Suppressor macrophage treated with lipopolysaccharide for 1 hour (primary cell): ENCODE measurements around the gene ACBD3.
A peak's percentile ranks its signal among the peaks of the same experiment; 100 is the strongest.
"Not testable (repeated sequence)": the region's sequence is repeated elsewhere in the genome, so short reads cannot be mapped to it uniquely, and the experiment has no call there.

Experiments used
- DNase-seq, 3 donors: peaks; one replicate each; pipeline ENCODE4 v3.0.0-alpha.2; 2020 to 2022

The ACBD3 gene

DNA sequence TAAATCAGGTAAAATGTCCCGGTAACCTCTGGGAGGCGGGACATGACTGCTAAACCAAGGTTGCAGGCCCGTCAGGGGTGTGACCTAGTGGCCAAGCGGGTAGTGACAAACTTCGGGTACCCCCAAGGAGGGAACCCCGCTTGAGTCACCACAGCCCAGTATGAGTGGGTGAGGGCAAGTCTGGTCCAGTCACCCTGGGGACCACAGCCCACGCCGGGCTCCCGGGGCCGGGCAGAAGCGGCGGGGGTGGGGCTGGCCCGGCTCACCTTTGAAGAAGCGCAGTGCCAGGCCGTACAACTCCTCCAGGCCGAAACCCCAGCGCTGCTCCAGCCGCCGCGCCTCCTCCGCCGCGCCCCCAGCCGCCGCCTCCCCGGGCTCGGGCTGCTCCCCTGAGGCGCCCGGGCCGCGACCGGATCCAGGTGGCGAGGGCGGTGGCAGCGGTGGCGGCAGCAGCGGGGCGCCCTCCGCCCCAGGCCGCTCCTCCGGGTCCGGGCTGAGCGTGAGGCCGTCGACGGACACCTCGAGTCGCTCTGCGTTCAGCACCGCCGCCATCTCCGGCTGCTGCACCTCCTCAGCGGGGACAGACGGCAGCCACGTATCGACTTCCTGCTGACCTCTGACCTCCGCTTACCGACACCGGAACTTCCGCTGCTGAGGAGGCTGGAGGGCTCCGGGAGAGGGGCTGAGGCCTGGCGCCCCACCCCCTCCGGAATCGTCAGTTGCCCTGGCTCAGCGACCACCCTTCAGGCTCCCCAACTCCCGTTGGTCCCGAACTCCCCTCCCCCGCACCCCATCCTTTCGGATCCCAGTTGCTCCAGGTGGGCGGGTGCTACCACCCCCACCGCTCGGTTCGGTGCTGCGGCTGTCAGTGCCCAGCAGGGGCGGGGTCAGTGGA is at the start of gene ACBD3:
TSS of gene ACBD3 (minus strand) at position 618 of the 895 bp plus-strand sequence. CDS start at position 552, 66 bp downstream.
- DNase-seq = peak; percentile 97 to 98 (median 98)

DNA sequence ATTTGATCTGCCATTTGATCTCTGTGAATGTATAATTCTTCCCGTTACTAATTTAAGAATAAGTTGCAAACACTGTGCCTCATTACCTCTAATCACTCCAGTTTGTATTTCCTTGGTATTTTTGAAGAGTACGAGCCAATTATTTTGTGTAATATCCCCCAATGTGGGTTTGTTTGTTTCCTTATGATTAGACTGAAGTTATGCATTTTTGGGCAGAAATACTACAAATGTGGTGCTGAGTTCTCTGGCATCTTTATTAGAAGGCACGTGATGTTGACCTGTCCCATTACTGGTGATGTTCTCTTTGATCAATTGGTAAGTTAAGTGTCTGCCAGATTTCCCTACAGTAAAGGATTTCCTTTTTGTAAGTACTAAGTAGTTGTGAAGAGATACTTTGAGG is 47.3 kb upstream of the ACBD3 start:
- no peak for DNase-seq

DNA sequence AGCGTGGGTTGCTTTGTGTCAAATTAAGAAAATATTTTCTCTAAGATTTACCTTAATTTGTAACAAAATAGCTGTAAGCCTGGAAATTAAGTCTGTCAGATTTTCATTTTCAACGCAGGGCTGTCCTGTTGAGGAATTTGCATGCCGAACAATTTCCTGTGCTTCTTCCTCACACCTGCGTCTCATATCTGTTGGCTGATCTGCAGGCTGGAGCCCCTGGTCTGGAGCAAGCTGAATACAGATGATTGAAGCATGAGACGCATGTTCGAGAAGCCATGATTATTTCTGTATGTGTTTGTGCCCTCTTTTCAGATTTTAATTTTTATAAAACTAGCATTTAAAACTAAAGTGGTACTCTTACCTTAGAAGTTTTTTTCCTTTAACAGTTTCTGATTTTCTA is 46.8 kb upstream of the ACBD3 start:
- DNase-seq = no peak

DNA sequence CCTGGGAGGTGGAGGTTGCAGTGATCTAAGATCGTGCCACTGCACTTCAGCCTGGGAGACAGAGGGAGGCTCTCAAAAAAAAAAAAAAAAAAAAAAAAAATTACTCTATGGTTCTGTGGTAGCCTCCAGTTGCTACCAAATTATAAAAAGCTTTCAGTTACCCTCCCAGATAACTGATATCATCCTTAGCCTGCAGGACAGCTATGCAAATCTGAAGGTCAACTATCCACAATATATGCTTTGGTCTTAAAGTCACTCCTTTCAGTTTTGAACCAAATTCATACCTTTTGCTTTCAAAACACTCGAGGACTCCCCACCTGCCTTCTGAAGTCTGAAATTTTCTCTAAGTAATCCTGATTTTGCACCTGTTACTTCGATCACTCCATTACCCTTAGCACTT is 40.1 kb upstream of the ACBD3 start:
- DNase-seq = no peak

DNA sequence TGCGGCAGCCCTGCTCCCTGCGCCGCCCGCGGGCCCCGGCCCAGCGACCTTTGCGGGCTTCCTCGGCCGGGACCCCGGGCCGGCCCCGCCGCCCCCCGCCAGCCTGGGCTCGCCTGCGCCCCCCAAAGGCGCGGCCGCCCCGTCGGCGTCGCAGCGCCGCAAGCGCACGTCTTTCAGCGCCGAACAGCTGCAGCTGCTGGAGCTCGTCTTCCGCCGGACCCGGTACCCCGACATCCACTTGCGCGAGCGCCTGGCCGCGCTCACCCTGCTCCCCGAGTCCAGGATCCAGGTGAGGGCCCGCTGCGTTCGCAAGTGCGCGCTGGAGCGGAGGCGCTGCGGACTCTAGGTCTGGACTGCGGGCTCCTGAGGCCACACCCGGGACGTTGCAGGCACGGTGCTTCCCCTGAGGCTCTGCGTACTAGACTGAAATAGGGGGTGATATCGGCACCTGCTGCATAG is 37.3 kb upstream of the ACBD3 start:
- peak in 1 of 3 donors; percentile 31 for DNase-seq

DNA sequence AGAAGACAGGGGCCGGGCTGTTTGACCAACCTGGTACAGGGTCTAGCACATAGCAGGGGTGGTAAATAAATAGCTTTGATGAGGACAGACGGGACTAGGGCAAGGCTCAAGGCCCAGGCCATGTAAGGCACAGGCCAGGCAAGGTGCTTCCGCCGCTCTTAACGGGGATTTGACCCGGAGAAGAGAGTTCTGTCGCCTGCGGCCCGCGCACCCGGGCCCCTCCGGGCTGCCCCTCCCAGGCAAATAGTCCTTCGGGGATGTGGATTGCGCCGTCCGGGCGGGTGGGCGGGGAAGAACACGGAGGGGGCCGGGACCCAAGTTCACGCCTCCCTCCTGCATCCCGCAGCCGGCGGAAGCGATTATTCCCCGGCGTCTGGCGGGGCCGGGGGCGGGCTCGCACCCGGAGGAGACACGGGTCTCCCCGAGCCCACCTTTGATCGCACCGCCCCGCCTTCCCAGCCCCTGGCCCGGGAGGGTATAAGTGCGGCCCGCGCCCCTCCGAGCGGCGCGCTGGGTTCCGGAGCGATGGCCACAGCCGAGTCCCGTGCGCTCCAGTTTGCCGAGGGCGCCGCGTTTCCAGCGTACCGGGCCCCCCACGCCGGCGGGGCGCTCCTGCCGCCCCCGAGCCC is 36.7 kb upstream of the ACBD3 start, which contains the start of gene MIXL1:
TSS of gene MIXL1 (plus strand) at position 508 of the 629 bp plus-strand sequence. CDS start at position 526, 18 bp downstream.
- DNase-seq = peak in 1 of 3 donors; percentile 15

DNA sequence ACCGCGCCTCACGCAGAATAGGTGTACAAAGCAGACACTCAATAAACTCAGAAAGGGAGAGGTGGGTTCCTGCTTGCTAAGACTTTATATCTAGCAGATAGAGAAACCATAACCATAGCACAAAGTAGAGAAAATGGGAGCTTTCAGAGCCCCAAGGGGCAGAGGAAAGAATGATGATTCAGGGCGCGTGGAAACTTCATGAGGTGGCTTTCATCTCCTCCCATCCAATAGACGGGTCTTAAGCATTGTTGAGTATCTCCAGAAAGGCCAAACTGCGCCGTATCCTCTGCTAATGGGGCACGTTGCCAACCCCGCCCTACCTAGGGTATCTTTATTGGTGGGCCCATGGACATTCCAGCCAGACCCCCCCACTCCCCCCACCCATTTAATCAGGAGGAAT is 36.1 kb upstream of the ACBD3 start:
- DNase-seq = no peak

DNA sequence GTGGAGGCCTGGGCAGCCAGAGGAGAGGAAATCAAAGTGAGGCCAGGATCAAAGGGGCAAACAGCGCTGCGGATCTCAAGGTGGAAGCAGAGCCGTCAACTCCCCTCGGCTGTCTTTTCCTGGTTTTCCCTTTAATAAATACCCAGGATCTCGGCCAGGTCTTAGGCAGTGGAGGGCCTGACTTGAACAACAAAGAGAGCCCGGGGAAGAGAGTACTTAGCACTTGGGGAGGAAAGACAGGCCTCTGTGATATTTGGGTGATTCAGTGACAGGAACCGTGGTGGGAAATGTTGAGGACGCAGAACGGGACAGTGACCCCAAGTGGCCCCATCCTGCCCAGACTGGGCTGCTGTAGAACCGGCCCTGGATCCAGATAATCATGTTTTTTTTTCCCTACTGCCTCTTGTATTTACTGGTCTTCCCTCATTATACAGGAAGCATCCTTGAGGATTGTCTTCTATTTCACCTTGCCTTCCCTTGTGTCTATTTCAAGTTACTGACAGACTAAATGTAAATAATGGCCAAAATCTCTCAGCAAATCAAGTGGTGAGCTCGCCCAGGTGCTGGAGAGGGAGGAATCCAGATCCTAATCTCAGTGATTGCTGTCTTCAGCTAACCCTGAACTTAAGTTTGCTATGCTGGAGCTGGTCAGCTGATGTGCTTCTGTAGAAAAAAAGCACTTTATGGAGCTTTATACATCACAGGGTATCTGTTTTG is 34.1 kb upstream of the ACBD3 start:
- DNase-seq = no peak

DNA sequence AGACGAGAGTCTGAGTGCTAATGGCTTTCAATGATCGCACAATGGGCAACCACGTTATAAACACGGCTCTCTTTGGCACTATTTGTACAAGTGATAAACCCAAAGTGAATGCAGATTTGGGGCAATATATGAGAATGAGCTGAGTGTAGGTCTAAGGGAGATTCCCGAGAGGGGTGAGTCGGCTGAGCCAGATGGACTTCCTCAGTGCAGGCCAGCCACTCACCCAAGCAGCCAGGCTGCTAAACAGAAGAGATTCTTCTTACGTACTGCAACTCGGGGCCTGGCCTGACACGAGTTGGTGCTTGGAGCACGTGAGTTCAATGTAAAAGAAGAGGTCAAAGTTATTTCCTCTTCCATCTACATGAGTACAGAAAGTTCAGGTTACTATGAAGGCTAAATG is 30.7 kb upstream of the ACBD3 start:
- DNase-seq = peak; percentile 33 to 53 (median 38)

DNA sequence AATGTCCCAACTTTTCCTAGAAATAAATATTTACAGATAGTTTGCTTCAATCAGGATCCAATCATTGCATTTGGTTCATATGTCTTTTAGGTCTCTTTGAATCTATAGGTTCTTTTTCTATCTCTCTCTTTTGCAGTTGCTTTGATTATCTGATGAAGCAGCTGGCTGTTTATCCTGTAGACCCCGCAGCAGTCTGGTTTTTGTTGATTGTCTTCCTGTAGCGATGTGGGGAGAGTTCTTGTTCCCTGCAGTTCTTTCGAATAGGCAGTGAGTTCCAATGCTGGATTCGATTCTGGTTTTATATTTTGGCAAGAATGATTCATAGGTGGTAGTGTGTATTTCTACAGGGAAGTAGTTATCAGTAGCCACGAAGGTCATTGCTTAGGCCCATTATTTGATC is 29.5 kb upstream of the ACBD3 start:
- DNase-seq = no peak

DNA sequence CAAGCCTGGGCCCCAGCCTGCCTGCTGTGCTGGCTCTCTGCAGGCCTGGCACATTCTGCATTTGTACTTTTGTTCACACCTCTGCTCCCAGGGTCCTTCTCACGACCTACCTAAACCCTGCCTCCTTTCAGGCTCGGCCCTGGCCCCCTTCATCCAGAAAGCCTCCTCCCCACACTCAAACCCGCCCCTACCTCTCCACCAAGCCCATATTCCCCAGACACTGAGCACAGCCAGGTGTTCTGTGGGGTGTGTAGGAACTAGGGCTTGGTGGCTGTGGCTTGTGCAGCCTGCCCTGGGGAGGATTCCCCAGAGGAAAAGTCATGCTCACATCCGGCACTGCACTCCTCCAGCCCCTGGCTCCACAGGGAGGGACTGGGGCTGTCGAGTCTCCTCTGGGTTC is 28.7 kb upstream of the ACBD3 start:
- DNase-seq = no peak

DNA sequence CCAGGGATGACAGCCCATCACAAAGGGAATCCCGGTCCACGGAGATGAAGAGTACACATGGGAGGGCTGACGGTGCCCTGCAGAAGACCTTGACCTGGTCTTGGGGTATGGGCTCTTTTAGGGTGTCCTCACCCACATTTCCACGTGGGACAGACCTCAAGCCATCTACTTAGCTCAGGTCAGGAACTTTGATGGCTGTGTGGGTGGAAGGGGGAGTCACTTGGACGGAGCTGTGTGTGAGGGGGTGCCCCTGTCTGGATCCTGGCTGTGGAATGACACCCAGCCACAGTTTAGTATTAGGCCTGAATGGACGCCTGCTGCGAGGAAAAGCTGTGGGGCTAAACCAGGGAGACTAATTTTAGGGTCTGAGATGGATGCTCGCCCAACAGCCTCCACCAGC is 26.0 kb upstream of the ACBD3 start:
- no peak for DNase-seq

DNA sequence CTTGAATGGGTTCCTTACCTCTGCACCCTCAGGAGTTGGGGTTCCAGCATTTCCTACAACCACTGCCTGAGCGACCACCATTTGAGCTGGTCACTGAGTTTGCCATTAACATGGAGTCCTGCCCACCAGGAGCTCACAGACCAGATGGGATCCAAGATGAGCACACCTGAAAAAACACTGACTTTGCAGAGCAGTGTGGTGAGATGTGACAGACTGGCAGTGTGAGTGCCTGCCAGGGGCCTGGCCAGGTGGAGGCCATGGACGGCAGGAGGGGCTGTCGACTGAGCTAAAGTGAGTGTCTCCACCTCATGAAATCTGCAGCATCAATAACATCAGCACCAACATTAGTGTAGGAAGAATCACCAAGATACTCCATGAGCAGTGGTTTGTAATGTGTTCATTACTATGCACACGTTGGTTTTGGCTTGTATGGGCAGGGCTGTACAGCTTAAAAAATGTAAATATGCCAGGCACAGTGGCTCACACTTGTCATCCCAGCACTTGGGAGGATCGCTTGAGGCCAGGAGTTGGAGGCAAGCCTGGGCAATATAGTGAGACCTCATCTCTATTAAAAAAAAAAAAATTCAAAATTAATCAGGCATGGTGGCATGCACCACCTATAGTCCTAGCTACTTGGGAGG is 24.8 kb upstream of the ACBD3 start:
- no peak for DNase-seq

DNA sequence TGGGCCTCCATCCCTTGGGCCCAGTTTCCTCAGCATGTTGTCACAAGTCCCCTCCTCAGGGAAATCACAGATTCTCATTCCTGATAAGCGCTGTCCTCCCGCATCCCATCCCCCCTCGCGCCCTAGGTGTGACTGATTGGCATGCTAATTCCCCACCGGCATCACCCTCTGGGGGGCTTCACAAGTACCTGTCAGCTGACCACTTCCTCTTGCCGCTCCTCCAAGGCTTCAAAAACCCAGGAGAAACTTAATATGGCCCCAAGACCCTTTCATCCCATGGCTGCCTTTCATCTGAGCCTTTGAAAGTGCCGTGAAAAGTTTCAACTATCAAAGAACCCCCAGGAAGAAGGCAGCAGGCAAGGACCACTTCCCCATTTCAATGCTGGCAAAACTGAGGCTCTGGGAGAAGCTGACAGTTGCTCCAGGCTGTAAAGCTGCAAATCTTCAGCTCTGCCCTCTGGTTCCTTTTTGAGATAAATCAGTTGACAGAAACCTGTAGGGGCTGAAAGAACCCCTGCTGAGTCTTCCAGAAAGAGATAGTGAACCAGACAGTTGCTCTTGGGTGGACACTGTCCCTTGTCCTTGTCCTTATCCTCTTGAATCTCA is 24.1 kb upstream of the ACBD3 start:
- no peak for DNase-seq

DNA sequence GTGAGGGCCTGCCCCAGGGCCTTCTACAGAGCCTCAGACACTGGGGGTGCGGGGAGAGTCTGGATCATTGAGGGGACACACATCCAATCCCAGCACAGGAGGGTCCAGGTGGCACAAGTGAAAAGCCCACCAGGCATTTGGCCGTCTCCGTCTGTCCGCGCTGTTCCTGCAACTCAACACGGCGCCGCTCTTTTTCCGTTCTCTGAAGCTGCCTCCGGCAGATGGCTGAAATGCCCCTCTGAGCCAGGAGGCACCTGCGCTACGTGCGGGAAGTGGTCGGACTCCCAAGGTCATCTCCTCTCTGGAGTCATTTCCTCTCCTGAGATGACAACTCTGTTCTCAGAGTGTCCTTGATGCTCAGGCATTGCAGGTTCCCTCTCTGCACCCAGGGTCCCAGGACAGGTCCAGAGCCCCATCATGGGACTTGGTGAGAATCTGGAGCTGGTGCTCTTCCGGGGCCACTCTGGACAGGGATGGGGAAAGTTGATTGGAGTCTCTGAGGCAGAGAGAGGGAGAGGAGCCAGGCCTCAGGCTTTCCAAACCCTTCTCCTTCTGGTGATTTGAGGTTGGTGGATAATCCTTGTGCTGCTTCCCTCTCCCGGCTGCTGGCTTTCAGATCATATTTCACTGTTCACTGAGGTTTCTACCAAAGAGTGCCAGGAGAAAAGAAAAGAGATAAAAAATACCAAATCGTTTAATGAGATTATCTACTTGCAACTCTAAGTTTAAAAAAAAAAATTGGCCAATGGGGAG is 22.9 kb upstream of the ACBD3 start:
- DNase-seq = no peak

DNA sequence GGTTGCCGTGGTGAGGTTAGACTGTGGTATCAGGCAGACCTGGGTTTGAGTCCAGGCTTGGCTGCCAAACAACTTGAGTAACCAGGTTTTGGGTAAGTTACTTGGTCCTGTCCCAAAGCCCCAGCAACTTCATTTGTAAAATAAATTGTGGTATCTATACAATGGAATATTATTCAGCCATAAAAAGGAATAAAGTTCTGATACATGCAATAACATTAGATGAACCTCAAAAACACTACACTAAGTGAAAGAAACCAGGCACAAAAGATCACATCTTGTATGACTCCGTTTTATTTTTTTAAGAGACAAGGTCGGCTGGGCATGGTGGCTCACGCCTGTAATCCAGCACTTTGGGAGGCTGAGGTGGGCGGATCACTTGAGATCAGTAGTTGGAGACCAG is 20.5 kb upstream of the ACBD3 start:
- no peak for DNase-seq

DNA sequence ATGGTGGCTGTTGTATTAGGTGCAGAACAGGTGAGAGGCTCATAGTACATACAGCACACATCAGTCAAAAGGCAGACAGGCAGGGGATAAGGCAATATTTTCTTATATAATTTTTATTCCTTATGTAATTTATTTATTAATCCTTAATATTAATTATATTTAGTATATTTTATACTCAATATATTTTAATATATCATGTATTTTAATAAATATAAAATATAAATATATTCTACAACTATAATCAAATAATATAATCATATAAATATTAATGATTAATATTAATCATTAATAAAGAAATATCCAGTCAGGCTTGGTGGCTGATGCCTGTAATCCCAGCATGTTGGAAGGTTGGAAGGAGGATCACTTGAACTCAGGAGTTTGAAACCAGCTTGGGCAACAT is 17.7 kb upstream of the ACBD3 start:
- no peak for DNase-seq

DNA sequence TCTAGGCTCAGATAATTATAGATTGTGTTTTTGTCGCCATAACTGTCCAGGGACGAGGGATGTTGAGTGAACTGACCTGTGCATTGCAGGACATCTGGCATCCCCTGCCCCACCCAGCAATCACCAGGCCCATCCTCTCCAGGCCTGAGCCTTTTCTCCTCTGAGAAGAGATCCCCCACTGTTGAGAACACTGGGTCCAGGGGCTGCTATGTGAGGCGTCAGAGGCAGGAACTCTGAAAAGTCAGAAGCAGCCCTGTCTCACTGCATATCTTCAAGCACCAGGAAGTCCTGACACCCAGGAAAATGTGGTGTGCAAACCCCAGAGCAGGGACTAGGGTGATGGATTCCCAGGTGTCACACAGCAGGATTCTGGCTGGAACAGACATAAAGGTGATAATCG is 17.1 kb upstream of the ACBD3 start:
- no peak for DNase-seq

DNA sequence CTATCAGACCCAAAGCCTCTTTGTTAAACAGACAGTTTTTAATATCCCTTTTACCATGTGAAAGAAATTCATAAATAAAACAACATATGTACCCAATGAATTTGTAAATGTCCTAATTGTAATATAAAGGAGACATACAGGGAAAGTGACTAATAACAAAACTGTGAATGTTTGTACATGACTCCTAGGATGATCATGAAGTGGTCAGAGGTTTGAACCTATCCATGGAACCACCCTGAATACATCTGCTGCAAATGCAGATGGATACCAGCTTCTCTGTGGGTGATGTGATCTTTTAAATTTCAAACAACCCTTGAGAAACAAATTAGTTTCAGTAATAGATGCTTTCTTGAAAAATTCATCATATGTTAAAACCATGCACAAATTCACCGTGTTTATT is 16.7 kb upstream of the ACBD3 start:
- DNase-seq = no peak

DNA sequence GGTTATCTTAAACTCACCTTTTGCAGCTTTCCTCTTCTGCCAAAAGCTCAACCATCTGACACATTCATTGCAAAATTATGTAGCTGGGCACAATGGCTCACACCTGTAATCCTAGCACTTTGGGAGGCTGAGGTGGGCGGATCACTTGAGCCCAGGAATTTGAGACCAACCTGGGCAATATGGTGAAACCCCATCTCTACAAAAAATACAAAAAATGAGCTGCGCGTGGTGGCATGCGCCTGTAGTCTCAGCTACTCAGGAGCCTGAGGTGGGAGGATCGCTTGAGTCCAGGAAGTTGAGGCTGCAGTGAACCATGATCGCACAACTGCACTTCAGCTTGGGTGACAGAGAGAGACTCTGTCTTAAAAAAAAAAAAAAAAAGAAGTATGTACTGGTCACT is 16.1 kb upstream of the ACBD3 start:
- DNase-seq = not testable (repeated sequence)

DNA sequence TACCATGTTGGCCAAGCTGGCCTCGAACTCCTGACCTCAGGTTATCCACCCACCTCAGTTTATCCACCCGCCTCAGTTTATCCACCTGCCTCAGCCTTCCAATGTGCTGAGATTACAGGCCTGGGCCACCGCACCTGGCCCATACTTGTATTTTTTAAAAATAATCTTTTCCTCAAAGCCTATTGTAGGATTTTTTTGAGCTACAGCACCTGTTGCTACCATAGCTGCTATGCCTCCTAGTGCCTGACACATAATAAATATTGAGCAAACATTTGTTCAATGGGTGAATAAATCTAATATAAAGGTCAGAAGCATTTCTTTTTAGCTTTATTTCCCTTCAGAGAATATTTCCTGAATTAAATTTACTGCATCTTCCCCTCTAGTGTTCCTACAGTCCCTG is 15.7 kb upstream of the ACBD3 start:
- no peak for DNase-seq
